GM21786 (cell line): ENCODE measurements around the gene RBM15.

Experiments used
- ATAC-seq: cut with Tn5 transposase; IDR thresholded peaks from one replicate; pipeline ENCODE4 v1.9.1; 2021; ENCODE audit not compliant: unreplicated experiment

RBM15 gene

GRCh38 chr1:110394493-110394820, 55.3 kb downstream of the RBM15 start:
- ATAC-seq: no peak
